Right renal cortex interstitium (tissue), 3 donors: ENCODE data around the gene LAMC3. TPM values are rescaled to one million over a fixed set of nuclear protein-coding genes. Genes with fewer than 3 reads are reported as not detected.

Experiments
- polyA plus RNA-seq, 3 donors: library from polyadenylated mRNA; unstranded; fragments of 120-200 nt; gene quantifications; one replicate each; pipeline ENCODE4 v1.2.1, GENCODE V29; 2013; ENCODE audit not compliant: insufficient read length in 3 of 3

LAMC3 gene
- polyA plus RNA-seq, 3 donors, result 18.1 to 29.3 (median 18.3) TPM

Other genes starting within 250 kb of the LAMC3 start
- gene ABL1, start 173.9 kb upstream of the LAMC3 start, polyA plus RNA-seq, result 10 to 100 TPM; 73.8 to 75.8 (median 73.9) TPM
- gene QRFP, start 112.4 kb upstream of the LAMC3 start, polyA plus RNA-seq, result under 1 TPM; 0.47 to 0.69 (median 0.50) TPM
- gene FIBCD1, start 69.9 kb upstream of the LAMC3 start, polyA plus RNA-seq, result under 1 TPM; 0.08 to 0.37 (median 0.33) TPM
- gene AIF1L, start 87.4 kb downstream of the LAMC3 start, polyA plus RNA-seq, result 100 to 1,000 TPM; 355 to 428 (median 401) TPM
- 10 to 100 TPM; 45.7 to 52.0 (median 50.0) TPM for gene NUP214, start 116.4 kb downstream of the LAMC3 start, polyA plus RNA-seq